Amniotic epithelial cell (primary cell): ENCODE measurements around the gene ALOX15B.
"Not testable (repeated sequence)": the region's sequence is repeated elsewhere in the genome, so short reads cannot be mapped to it uniquely, and the experiment has no call there.

ENCODE experiments used
- DNase-seq: peaks from one replicate; pipeline ENCODE4 v3.0.0-alpha.2; 2010; ENCODE audit warnings: low read depth

The ALOX15B gene

DNA sequence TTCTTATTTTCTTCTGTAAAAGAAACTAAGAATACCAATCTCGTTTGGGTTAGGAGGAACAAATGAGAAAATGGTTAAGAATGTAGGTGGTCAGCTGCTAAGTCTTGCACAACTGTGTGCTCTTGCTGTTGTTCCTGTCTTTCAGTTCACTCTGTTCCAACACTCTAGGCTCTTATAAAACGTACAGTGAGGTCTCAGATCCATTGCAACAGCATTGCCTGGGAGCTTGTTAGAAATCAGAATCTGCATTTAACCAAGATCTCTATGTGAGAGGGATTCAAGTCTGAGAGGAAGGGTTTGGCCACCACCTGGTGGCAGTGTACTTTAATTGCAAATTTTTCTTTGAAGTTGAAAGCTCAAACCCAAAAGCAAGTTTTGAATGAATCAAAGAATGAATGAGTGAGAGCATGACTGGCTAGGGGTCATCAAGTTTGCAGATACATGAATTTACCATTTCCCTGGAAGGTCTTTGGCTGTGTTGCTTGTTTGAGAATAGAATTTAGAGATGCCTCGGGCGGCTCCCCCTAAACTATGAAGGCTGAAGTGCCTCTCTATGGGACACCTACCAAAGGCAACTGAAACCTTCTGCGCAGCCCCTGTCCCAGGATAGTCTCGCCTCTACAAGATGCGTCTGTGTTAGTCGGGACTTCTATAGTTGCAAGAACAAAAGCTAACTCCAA is 2.5 kb downstream of the ALOX15B start:
- DNase-seq = peak; percentile 99

DNA sequence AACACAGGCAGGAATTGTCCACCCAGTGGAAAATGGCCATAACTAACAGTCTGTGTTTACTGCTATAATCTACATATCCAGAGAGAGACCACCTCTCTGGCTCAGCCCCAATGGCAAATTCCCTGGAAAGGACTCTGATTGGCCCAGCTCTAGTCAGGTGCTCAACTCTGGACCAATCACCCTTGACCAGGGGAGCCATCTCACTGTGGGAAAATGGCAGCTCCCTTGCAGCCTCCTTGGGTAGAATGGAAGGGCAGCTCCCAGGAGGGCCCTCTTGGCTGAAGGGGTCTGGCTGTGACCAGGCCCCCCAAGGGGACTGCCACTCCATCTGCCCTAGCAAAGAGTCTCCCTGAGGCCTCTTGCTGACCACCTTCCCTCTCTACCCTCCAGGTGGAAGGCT is 3.1 kb downstream of the ALOX15B start:
- DNase-seq = peak; percentile 52

DNA sequence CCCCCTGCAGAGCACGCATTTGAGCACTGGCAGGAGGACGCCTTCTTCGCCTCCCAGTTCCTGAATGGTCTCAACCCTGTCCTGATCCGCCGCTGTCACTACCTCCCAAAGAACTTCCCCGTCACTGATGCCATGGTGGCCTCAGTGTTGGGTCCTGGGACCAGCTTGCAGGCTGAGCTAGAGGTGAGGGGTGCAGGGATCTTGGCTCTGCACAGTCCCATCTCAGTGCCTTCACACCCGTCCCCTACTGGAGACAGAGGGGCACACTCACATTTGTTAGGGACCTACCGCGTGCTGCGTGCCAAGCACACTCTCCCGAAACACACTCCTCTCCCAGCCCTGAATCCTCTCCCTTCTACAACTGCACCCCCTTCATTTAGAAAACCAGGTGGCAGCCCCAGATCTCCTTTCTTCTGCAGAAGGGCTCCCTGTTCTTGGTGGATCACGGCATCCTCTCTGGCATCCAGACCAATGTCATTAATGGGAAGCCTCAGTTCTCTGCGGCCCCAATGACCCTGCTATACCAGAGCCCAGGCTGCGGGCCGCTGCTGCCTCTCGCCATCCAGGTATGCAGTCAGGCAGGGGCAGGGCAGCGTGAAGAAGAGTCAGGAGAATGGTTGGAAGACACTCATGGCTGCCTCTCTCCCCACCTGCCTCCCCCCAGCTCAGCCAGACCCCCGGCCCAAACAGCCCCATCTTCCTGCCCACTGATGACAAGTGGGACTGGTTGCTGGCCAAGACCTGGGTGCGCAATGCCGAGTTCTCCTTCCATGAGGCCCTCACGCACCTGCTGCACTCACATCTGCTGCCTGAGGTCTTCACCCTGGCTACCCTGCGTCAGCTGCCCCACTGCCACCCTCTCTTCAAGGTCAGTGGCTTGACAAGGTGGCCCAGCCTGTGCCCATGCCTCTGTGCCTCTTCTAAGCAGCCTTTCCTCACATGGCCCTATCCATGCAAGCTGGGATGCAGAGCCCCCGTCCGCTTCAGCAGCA is 6.3 kb downstream of the ALOX15B start:
- no peak for DNase-seq

DNA sequence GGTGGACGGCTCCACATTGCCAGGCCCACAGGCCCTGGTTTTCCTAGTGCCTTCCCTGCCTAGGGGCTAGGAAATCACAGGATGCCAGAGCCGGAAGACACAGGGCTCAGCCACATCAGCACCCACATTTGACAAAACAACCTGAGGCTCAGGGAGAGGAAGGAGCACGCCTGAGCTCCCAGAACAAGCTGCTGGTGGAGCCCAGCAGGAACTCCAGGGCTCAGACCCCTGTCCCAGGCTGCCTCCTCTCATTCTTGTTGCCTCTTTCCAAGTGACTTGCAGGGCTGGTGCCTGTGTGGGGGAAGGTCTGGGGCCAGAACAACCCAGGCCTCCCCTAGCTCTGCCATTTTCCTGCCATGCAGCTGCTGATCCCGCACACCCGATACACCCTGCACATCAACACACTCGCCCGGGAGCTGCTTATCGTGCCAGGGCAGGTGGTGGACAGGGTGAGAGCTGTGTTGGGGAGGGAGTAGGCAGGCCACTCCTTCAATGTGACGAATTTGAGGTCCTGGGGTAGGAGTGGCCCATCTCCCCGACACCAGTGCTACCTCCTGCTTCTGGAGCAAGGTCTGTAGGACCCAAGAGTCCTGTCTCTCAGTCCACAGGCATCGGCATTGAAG is 7.6 kb downstream of the ALOX15B start:
- no peak for DNase-seq

DNA sequence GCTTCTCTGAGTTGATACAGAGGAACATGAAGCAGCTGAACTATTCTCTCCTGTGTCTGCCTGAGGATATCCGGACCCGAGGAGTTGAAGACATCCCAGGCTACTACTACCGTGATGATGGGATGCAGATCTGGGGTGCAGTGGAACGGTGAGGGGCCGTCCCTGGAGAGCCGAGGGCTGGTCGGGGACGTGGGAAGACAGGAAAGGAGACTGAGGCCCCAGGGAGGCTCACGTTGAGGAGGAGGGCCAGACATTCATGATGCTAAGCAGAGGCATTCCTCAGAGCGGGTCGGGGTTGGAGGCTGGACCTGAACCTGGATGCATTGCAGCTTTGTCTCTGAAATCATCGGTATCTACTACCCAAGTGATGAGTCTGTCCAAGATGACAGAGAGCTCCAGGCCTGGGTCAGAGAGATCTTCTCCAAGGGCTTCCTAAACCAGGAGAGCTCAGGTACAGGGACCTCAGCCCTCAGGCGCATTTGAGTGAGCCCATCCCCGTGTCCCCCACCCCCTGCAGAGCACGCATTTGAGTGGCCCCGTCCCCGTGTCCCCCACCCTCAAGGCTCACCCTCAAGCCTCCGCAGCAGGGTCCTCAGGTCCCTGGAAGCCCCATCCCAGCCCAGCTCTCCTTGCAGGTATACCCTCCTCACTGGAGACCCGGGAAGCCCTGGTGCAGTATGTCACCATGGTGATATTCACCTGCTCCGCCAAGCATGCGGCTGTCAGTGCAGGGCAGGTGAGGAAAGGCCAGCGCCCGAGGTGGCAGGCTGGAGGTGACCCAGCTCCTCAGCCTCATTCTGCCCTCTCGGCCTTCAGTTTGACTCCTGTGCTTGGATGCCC is 8.3 kb downstream of the ALOX15B start:
- DNase-seq = no peak

DNA sequence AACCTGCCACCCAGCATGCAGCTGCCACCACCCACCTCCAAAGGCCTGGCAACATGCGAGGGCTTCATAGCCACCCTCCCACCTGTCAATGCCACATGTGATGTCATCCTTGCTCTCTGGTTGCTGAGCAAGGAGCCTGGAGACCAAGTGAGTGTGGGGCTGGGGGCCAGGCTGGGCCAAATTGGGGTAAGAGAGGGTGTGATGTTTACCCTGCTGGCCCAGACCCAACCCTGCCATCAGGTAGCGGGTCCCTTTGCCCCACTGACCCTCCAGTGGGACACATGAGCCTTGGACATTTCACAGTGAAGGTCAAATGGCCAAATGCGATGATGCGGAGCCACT is 8.9 kb downstream of the ALOX15B start:
- DNase-seq = no peak

DNA sequence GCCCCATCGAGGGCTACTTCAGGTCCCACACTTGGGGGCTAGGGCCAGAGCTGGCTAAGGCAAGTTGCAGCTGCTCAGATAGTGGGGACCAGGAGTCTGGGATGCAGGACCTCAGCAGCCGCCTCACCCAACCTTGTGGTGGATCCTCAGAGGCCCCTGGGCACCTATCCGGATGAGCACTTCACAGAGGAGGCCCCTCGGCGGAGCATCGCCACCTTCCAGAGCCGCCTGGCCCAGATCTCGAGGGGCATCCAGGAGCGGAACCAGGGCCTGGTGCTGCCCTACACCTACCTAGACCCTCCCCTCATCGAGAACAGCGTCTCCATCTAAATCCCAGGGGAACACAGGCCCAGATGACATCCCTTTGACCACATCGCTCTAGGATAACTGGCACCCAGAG is 9.4 kb downstream of the ALOX15B start:
- DNase-seq = no peak

DNA sequence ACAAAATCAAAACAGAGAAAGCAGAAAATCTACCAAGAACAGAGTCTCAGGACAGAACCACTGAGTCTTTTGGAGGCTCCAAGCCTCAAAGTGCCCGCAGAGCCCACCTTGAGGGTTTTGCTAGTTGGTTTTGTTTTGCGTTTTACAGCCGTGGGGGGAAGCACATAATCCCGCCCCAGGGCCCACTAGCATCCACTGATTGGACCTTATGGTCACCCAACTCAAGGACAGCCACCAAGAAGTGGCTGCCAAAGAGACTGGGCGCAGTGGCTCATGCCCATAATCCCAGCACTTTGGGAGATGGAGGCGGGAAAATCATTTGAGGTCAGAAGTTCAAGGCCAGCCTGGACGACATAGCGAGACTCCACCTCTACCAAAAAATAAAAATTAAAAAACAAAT is 9.9 kb downstream of the ALOX15B start:
- no peak for DNase-seq

DNA sequence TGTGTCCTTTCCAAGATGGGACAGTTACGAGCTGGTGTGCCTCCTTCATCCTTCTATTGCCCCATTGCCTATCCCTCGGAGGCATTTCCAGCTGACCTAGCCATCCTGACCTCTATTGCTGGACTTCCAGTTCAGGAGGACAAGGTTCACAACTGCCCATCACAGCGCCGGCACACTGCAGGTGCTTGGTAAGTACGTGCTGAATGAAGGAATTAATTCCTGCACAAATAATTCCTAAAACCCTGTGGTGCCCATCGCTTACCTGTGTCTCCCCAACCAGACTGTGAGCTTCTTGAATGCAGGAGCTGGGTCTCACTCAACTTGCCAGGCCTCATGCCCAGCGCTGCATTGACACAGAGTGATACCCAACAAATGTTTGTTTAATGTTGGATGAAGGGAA is 13.0 kb downstream of the ALOX15B start:
- DNase-seq = no peak

DNA sequence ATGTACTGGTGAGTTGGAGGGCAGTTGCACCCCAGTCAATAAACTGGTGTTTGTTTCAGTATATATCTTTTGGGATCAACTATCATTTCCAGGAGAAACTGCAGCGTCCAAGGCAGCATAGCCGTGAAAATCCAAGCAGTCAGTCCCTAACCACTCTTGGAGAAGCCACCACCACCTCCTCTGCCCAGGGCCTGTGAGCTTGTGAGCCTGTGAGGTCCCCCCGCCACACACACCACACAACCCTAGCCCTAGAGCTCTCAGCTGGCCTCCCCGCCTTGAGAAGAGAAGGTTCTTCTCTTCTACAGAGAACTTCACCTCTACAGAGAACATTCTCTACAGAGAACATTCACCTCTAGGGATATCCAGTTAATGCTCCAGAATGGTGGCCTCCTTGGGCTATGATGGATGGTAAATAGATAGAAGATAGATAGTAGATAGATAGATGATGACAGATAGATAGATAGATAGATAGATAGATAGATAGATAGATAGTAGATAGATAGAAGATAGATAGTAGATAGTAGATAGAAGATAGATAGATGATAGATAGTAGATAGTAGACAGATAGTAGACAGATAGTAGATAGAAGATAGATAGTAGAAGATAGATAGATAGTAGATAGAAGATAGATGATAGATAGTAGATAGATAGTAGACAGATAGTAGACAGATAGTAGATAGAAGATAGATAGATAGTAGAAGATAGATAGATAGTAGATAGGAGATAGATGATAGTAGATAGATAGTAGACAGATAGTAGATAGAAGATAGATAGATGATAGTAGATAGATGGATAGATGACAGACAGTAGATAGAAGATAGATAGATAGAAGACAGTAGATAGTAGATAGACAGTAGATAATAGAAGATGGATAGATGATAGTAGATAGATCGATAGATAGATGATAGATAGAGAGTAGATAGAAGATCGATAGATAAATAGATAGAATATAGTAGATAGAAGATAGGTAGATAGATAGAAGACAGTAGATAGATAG is 13.7 kb downstream of the ALOX15B start:
- DNase-seq = no peak

DNA sequence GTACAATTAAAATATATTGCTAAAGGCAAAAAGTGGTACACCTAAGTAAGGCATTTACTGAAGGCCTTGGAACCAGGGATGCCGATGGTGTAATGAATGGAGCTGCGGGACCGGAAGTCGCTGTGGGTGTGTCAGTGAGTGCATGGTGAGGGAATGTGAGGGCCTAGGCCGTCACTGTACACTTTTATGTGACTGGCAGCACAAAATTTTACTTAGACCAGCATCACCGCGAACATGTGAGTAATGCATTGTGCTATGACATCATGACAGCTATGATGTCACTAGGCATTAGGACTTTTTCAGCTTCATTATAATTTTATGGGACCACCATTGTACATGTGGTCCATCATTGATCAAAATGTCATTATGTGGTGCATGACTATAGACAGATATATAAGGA is 14.7 kb downstream of the ALOX15B start:
- DNase-seq = no peak

DNA sequence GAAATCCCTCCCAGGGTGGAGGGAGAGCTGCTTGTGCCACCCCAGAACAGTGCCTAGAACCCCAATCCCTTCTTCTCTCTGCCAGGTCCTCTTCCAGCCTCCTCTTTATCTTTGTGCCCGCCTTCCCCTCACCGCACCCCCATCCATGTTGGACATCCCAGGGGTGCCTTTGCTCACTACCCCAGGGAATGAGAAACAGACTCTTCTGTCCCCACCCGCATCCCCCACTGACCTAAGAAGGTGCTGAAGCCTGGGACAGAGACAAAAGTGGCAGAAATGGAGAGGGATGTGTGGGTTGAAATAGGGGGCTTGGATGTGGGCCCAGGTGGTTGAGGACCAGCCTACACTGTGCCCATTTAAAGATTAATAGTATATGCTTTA is 17.0 kb downstream of the ALOX15B start:
- DNase-seq = no peak

DNA sequence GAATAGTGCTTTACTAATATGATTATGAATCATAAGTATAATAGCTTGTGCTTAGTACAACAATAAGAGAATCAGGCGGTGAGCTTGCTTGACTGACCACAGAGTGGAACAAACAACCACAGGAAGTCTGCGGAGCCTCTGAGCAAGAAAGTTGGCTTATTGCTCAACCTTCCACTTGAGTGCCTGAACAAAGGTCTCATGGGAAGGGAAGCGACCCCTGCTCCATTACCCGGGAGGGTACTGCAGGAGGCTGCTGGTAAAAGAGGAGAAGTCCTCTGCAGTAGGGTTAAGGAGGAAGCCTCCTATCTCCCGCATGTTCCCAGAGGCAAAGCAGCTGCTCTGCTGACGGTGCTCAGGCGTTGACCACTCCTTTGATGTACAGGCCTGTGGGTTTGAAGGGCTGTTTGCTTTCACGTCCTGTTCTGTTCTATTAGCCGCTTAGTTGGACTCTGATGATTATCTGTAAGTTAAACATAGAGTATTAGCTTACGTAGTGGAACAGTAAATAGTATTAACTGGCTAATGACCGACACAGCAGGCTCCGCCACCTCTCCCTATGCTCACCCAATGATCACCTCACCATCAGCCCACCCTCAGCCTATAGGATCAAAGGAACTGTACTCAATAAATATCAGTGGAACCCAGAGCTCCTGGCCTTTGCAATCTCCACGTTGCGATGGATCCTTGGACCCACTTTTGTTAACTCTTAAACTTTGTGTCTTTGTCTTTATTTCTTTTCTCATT is 17.5 kb downstream of the ALOX15B start:
- DNase-seq = peak; percentile 98

DNA sequence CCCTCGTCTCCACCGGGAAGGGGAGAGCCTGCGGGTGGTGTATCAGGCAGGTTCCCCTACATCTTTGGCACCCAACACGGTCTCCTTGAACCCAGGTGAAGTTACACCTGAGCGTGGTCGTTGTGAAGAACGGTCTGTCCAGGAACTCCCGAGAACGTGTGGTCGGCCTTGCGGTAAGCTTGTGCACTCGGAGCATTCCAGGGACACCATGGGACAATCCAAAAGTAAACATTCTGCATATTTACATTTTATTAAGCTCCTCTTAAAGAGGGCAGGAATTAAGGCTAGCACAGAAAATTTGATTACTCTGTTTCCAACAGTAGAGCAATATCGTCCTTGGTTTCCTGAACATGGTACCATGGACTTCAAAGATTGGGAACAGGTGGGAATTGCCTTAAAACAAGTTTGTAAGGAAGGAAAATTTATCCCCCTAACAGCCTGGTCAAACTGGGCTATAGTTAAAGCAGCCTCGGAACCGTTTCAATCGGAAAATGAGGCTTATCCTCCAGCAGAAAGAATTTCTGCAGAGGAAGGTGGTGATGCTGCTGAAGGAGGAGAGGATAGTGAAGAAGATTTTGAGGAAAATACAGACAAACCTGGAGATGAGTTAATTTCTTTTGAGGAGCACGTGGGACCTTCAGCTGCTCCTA is 18.2 kb downstream of the ALOX15B start:
- DNase-seq = no peak

DNA sequence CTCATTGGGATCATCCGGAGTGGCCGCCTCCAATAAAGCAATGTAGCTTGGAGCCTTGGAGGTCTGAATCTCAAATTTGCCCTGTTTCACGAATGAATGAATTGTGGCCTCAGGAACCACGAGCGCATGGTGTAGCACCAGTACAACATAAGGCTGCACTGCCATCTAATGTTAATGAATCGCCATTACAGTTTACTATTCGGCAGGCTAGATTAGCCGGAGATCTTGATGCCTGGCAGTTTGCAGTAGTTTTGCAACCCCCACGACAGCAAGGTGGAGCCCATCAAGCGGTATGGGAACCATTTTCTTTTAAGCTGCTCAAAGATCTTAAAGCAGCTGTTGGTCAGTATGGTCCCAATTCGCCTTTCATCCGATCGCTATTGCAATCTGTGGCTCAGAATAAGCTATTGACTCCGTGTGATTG is 18.8 kb downstream of the ALOX15B start:
- DNase-seq = peak; percentile 91

DNA sequence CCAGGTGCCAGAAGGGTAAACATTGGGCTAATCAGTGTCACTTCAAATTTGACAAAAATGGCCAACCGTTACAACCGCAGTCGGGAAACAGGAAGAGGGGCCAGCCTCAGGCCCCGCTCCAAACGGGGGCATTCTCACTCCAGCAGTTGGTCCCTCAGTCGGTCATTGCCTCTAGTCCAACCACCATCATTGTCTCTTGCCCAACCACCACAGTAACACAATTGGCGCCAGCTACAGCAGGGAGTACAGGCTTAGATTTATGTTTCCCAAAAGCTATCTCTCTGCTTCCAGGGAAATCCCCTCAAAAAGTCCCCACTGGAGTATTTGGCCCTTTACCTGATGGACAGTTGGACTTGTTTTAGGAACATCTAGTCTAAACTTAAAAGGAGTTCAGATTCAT is 20.3 kb downstream of the ALOX15B start:
- DNase-seq = no peak

DNA sequence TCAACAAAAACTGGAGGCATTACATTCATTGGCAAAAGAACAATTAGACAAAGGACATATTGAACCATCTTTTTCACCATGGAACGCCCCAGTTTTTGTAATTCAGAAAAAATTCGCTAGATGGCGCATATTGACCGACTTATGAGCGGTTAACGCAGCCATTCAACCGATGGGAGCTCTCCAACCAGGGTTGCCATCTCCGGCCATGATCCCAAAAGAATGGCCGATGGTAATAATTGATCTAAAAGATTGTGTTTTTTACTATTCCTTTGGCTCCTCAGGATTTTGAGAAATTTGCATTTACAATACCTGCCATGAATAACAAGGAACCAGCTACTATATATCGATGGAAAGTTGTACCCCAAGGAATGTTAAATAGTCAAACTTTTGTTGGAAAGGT is 21.4 kb downstream of the ALOX15B start:
- DNase-seq = peak; percentile 53

DNA sequence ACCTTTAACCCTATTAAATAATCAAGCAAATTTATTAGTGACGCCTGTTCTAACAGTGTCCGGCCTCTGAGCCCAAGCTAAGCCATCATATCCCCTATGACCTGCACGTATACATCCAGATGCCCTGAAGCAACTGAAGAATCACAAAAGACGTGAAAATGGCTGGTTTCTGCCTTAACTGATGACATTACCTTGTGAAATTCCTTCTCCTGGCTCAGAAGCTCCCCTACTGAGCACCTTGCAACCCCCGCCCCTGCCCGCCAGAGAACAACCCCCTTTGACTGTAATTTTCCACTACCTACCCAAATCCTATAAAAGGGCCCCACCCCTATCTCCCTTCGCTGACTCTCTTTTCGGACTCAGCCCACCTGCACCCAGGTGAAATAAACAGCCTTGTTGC is 23.0 kb downstream of the ALOX15B start:
- DNase-seq = not testable (repeated sequence)

DNA sequence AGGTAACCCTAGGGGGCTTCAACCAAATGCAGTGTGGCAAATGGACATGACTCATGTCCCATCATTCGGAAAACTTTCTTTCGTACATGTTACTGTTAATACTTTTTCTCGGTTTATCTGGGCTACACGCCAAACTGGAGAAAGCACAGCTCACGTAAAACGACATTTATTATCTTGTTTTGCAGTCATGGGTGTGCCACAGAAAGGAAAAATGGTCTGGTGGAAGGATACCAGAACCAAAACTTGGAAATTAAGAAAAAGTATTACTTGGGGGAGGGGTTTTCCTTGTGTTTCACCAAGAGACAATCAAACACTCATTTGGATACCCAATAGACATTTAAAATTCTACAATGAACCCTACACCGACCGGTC is 23.6 kb downstream of the ALOX15B start:
- peak; percentile 74 for DNase-seq
